Hippocampal formation (tissue), 2 donors: ENCODE data around the gene GRAMD2B.
"Not testable (repeated sequence)": the region's sequence is repeated elsewhere in the genome, so short reads cannot be mapped to it uniquely, and the experiment has no call there.

Experiments
- DNase-seq, 2 donors: peaks; one replicate each; lab custom pipeline; 2025; lab: John Stamatoyannopoulos, UW

GRAMD2B gene

DNA sequence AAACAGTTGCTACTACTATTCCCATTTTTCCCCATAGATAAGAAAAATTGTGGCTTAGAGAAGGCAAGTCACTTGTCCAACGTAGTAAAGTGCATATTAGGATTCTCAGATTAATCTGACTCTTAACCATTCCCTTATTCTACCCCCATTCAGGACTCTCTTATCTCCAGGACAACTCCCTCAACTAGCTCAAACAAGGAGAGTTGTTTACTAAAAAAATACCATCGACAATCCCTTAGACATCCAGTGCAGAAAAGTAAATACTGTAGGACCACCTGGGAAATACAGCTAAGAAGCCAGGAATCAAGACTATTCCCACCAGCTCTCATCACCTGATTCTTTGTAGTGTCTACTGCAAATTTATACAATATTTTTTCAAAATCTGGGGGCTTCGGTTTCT is 9.4 kb upstream of the GRAMD2B start:
- no peak for DNase-seq

DNA sequence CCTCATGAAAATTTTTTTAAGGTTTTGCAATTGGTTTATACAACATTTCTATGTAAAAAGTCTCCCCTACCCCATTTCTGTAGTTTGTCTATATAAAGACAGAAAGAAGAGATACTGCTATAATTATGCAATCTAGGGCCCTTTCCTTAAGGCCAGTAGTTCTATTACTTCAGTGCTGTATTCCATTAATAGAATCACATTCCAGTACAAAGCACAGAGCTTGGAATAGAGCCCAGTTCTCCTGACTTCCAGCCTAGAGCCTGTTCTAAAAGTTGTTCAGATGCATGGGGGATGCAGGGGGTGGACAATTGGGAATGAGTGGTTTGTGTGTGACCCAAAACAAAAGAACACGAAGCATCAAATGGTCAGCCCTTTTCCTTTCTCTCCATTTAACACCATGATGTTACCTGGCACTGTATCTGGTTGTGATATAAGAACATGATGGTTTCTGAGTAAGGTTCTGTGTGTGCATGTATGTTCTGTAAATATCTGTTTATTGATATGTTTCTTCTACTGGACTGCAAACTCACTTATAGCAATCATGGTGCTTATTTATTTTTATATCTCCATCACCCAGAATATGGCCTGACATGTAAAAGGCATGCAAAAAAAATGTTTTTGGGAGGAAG is 8.2 kb upstream of the GRAMD2B start:
- peak in 1 of 2 donors; percentile 46 for DNase-seq

DNA sequence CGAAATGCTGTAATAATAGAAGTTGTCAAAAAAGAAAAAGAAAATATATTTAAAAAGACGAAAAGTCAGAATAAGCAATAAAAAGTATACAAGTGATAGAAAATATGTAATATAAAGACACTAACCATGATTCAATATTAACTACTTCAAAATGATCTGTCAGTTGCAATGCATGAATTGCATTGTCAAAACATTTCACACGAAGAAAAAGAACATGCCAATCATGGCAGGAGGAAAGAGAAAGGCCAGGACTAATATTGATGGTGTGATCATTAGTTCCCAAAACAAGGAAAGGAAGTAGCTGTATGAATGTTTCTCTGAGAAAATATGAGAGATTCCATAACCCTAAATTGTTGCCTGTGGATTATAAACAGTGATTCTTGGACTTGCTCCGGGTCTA is 7.4 kb upstream of the GRAMD2B start:
- no peak for DNase-seq

DNA sequence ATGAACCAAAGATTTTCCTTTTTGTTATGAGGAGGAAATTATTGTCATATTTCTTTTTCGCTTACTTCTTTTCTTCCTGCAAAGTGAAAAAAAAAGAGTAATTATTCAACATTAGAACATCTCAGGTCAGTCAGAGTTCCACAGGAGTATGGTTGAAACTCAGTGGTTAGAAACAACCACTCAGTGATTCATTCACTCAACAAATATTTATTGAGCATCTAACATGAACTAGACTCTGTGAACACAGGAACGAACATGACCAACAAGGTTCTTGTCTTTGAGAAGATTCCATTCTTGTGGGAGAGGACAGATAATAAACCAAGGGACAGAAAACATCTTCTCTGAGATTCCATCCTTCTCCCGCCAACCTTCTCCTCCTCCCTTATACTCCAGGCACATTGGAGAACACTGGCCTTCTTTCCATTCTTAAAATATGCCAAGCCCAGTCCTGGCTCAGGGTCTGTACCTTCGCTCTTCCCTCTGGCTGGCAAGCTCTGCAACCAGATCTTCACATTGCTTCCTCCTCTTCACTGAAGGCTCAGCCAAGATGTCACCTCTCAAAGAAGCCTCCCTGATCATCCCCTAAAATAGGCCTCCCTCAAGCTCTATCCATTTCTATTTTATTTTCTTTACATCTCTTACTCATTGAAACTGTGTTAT is 6.8 kb upstream of the GRAMD2B start:
- DNase-seq: no peak

DNA sequence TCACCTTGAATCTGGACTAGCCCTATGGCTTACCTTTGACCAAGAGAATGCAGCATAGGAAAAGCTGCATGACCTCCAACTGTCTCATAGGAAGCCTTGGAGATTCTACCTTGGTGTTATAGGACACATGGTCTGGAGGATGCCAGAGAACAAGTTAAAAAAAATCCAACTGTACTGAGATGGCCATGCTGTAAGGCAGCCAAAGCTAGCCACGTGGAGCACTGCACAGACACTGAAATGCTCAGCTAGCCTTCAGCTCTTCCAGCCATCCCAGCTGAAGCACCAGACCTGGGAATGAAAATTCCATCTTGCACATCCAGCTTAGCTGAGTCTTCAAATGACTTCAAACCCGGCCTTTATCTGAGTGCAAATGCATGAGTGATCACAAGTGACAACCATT is 6.0 kb upstream of the GRAMD2B start:
- no peak for DNase-seq

DNA sequence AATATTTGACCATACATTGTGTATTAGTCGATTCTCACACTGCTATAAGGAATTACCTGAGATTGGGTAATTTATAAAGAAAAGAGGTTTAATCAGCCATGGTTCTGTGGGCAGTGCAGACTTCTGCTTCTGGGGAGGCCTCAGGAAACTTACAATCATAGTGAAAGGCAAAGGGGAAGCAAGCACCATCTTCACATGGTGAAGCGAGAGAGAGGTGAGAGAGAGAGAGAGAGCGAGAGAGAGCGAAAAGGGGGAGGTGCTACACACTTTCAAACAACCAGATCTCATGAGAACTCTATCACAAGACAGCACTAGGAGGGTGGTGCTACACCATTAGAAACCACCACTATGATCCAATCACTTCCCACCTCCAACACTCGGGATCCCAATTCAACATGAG is 4.1 kb upstream of the GRAMD2B start:
- no peak for DNase-seq

DNA sequence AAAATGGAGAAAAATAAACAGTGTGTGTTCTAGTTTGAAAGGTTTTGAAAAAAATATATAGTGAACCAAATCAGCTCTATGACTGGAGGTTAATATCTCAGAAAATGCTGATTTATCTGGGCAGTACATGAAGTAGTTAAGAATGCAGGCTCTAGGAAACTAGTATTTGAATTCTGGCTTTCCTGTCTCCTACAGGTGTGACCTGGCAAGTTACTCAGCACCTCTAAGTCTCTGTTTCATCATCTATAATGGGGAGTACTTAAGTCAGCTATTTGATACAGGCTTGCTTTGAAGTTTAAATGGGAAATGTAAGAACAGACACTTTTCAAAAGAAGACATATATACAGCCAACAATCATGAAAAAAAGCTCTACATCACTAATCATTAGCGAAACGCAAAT is 5.2 kb downstream of the GRAMD2B start:
- no peak for DNase-seq

DNA sequence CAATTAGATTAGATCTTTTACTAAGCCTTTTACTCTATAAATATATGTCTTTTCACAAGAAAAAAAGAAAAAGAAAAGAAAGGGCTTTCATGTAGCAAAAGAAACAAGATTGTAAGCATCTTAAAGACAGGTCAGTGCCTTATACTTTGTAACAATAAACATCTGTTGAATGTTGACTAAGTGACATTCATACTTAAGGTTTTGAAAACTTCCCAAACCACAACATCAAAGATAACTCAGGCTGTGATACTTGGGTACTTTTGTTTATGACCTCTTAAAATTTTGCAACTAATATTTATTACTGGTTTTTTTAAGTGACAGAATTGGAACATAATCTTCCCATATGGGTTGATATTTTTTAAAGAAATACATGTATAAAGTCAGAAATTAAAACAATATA is 7.4 kb downstream of the GRAMD2B start:
- no peak for DNase-seq

DNA sequence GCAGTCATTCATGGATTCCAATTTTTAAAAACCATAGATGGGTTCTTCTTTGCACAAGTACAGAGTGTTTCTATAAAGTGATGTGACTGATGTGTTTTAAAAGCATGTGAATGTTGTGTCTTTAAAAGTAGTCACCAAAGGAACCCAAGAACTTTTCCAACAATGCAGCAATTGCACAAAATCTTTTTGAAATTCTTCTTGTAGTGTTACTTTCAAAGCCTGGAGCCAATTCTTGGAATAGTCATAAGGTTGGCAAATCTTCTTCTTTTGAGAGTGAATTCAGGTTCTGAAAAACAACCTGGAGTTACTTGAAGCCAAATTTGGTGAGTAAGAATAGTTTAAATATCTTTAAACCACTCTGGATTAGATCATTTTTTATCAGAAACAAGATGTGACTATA is 10.5 kb downstream of the GRAMD2B start:
- DNase-seq: peak in 1 of 2 donors; percentile 74

DNA sequence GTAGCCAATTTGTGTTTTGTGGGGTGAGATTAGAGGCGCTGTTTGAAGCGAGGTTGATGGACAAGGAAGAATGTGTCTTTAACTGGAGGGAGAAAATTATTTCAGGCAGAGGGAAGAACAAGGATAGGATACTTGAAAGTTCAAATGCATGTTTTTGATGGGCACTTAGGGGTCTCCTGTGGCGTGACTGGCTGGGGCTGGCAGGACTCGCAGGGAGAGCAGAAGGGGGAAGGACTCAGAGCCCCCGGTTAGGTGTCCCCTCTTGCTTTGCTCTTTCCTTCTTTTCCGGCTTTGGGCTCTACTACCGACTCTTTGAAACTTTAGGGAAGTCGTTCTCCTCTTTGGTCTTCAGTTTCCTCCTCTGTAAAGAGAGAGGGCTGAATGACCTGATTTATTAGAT is 12.1 kb downstream of the GRAMD2B start:
- no peak for DNase-seq

DNA sequence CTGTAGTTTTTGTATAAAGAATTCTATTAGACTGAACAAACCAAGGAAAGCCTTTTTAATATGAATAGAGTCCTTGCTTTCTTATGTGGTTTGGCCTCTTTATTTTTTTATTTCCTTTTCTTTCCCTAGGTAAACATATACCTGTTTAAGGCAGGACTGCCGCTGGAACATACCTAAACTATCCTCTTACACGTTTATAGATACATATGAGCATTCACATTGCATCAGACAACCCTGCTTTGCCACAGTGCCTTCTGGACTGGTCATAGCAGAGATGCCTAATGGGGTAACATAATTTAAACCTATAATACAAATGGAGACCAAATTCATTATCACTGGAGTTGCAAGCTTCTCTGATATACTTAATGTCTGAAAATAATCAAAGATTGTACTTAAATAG is 12.5 kb downstream of the GRAMD2B start:
- DNase-seq: no peak

DNA sequence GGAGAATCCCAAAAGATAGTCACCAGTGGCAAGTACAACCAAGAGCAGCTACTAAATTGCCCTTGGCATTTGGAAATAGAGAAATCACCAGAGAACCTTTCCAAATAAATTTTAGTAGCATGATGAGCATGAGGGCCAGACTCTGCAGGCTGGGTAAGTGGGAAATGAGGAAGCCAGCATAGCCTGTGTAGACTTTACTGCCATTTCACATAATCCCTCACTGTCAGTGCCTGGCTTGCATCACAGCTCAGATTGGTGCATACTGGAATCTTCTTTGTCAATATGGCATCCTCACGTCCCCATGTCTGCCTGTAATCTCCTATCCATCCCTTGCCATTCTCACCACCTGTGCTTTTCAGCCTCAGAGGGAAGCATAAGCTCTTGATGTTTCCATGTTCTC is 14.5 kb downstream of the GRAMD2B start:
- DNase-seq: no peak

DNA sequence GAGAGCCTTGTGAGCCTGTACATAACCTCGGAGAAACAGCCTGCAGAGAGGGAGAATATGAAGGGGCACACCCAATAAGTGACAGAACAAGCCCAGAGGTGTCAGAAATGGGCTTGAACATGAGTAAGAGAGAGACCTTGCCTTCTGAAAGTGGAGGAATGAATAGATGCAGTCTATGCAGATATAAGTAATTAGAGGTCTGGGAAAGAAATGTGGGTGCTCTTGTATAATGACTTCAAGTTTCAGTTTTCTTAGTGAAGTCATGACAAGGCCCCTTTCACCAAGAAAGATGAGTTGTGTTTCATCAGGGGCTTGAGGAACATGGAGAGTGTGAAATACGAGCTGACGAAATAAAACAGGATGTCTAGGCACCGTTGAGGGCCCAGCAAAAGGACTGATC is 15.1 kb downstream of the GRAMD2B start:
- no peak for DNase-seq

DNA sequence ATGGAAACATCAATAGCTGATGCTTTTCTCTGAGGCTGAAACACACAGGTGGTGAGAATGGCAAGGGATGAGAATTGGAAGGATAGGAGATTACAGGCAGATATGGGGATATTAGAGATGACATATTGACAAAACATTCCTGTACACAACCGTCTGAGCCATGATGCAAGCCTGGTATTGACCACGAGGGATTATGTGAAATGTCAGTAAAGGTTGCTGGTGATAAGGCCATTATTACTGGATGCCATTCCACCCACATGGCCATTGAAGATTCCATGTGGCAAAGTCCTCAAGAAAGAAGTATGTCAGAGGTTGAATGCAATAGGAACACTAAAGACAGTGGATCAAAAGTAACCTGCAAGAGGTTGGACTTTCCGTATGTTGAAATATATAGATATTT is 15.7 kb downstream of the GRAMD2B start:
- no peak for DNase-seq

DNA sequence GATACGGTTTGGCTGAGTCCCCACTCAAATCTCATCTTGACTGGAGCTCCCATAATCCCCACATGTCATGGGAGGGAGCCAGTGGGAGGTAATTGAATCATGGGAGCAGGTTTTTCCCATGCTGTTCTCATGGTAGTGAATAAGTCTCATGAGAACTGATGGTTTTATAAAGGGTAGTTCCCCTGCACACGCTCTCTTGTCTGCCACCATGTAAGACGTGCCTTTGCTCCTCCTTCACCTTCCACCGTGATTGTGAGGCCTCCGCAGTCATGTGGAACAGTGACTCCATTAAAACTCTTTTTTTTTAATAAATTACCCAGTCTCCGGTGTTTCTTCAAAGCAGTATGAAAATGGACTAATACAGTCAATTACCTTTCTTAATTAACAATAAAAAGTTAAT is 16.5 kb downstream of the GRAMD2B start:
- DNase-seq: not testable (repeated sequence)

DNA sequence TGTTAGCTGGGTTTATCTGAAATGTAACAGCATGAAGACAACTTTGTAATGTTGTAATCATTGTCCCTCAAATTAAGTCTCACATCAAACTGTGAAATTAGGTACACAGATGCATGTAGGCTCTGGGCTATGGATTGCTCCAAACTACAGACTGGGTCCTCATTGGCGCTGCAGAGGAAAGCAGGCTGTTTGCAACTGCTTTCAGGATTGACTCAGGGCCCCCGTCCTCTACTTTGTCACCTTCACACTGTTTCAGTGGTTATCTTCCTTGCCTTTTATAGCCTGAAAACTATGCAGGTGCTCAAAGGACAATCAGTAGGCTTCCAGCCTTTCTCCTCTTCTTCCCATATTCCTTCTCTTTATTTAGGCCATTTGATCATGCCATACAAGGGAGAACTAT is 18.0 kb downstream of the GRAMD2B start:
- no peak for DNase-seq

DNA sequence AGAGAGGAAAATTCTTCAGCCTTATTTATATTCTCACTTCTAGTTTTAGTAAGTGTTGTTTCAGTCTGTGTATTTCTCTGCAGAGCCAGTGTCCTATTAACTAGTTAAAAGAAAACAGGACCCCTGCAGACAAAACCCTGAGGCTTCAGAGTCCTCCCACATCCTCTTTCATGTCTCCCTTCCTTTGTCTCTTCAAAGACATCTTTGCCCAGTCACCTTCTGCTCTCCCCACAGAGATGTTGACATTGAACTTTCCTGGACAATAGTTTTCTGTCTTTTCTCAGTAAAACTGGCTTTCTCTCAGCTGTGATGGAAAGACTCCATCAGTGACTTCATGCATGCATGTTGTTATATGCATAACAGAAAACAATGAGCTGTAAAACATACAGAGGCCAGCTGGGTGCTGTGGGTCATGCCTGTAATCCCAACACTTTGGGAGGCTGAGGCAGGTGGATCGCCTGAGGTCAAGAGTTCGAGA is 20.2 kb downstream of the GRAMD2B start:
- peak in 1 of 2 donors; percentile 49 for DNase-seq

DNA sequence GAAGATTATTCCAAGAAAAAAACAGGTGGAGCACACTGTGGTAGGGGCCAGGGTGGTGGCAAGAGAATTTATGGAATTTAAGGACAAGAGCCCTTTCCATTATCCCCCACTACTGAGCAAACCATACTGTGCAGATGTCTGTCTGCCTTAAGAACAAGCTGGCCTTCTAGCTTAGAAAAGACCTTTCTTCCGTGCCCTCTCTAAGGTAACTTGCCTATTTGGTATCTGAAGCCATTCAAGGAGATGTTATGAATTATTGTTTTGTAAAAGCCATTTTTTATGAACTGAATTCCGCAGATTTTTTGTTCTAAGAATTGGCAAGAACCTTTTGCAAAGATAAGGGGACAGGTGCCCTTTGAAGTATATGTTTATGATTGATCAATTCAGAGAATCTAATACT is 20.9 kb downstream of the GRAMD2B start:
- DNase-seq: no peak

DNA sequence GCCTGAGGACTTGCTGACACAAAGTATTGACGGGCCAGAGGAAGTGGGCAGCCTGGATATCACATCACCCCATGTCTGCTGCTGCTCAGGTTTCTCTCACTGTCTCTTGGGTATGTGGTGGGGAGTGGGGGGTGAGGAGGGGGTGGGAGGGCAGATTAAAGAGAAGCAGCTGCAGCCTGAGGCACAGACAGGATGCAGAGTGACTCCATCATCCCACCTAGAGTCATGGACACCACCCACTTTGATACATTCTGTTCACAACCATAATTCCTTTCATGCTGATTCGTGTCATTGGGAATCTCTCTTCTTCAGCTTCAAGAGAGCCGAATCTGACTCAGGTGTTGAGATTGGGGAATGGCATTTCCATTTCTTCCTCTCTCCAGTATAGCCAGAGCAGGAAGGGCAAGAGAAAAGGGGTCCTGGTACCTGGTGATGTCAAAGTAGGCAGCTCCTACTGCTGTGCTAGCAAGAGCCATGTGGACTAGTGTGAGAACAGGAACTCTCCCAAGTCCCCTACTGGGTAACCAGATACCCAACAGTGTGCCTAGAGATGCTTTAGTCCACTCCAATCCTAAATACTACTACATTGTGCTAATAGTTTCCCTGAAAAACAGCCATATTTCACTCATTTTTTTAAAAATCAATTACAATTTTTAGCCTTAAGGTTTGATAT is 22.4 kb downstream of the GRAMD2B start:
- no peak for DNase-seq

DNA sequence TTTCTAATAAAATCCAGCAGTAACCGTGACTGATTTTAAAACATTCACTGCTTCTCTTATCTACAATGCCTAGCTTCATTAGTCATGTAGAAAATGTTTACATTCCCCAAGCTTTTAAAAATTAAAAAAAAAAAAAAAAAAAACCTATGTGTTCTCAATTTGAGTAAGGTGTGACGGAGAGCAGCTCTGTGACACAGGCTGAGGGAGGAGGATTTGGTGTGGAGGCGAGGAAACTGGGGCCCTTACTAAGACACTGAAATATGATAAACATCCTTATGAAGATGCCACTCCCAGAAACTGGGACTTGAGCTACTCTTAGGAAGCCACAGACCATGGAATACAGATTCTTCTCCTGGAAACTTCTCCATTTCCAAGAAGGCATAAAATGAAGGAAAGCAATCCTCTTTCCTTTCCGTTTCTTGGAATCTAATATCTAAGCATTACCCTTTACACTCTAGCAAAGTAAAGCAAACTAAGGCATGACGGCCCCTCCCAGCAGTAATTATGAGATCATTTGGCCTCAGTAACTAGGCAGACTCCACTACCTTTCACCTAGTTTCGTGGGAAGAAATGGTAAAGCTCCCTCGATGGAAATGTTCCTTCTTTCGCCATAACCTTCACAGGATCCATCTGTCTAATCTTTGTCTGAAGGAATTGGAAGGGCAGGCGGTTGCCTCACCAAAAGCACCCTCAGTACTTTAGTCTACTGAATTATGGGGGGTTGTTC is 23.5 kb downstream of the GRAMD2B start:
- DNase-seq: no peak

DNA sequence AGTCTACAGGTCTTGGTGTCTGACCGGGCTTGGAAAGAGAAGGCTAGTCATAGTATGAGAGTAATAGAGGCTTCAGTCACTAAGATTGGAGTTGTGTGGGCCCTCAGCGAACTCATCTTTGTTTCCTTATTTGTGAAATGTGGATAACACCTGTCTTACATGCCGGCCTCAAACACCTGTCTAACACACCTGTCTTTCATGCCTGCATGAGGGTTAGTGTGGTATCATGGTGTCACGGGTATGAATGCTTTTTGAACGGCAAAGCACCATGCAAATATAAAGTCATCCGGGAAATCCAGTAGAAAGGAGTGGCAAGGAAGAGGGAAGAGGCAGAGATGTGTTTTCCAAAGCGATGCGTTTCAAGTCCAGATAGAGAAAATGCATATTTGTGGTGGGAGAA is 25.5 kb downstream of the GRAMD2B start:
- DNase-seq: no peak

DNA sequence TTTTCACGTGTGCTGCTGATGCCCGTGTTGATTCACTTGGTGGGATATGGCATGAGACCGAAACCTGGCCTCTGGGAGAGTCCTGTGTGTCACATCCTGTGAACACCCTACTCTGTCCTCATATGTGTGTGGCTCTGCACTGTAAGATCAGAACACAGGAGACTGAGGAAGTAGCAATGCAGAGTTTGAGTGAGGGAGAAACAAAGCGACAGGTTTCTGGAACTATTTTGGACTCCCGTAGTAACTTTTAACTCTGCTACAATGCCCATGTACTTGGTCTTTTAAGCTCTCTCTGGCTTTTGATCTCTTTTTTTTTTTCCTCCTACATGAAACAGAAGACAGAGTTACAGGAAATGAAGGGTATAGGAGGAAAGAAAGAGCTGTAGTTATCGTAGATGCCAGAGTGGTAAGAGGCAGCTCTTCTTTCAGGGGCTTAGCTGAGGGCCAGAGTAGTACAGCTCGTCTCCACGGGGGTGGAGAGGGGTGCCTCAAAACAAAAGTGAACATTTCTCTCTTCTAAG is 26.6 kb downstream of the GRAMD2B start:
- DNase-seq: no peak
